GM18507 (cell line): ENCODE data around the gene STAT5B.
"Not testable (repeated sequence)": the region's sequence is repeated elsewhere in the genome, so short reads cannot be mapped to it uniquely, and the experiment has no call there.

Experiments
- DNase-seq: peaks from one replicate; pipeline ENCODE4 v3.0.0; 2011; ENCODE audit warnings: low read depth; ENCODE audit not compliant: insufficient read length; ENCODE audit errors: extremely low spot score
- FAIRE-seq: peaks from 2 replicates; lab custom pipeline; 2011; peaks lifted over from hg19 to GRCh38; lab: Jason Lieb, UNC

The STAT5B gene

DNA sequence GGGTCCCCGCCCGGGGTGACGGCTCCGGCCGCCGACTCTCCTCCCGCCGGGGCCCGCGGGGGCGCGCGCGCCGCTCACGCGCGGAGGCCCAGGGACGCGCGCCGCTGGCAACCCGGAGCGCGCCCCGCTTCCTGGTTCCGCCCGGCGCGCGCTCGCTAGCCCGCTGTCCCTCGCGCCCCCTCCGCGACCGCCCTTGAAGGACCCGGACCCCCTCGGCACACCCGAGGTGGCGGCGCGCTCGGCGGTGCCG is at the start of gene STAT5B:
TSS of gene STAT5B (minus strand) at position 33 of the 250 bp plus-strand sequence. CDS start 44,264 bp downstream, outside the sequence.
- FAIRE-seq, result peak; percentile 48
- DNase-seq, result peak; percentile 80

DNA sequence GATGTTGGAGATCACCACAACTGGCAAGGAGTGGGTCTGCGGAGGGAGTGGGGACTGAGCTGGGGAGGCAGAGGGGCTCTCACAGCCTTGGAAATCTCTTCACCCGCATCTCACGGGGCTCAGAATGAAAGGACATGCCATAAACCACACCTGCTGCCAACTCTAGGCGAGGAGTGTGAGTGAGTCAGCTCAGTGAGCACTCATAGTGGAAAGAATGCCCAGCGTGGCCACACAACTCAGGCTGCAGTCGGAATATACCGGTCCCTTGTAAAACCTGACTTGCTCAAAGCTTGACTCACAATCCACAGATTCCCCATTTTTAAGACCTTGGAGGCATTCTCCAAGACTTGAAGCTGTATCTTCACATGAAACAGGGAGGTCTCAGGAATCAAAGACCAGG is 48.8 kb upstream of the STAT5B start:
- FAIRE-seq (no peak), DNase-seq (no peak)

DNA sequence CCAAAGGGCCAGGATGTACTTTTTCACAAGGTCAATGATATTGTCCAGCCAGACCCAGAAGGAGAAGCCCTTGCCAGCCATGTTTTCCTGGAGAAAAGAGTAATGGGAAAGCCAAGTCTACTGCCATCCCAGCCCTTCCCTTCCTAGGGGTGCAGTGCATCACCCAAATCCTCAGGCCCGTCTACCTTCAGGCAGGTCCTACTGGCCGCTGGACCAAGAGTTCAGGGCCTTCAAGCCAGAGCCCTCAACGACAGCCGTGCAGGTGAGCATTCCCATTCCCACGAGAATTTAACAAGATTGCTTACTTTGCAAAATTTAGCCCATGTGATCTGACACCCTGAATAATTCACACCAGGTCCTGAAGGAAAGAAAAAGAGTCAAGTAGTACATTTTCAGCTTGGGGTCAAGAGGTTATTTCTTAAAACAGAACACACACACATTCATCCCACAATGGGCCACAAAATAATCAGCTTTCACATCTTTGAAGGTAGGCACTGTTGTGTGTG is 47.1 kb upstream of the STAT5B start:
- FAIRE-seq (no peak), DNase-seq (no peak)

DNA sequence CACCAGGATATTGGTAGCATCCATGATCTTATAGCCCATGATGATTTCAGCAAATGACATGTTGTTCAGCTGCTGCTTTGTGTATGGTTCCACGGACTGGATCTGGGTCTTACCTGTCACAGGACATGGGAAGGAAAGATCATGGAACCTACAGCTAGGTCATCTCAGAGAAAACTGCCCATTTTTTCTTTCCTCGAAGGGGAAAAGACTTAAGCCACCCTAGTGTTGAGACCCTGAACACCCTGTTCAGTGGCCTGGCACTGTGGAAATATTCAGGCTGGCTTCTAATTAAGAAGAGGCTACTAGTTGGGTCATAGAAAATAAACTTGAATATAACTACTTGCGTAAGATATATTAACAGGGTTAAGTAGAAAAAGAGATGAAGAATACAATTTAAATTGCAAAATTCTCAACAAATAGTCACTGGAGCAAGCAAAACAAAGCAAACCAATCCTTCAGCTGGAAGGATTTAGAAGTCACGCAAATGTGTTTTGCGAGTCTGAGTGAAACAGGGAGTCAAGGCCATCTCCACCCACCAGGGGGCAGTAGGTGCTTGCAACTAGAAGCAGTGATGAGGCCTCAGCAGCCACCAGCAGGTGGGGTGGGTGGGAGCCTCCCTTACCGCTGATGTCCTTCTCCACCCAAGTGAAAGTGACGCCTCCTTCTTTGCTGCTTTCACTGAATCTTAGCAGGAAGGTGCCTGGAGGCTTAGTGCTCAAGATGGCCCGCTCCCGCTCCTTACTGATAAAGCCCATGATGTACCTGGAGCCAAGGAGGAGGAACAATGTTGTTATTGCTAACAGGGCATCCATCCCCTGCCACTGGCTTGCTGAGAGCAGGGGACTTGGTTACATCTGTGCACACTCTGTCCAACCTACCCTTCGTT is 46.4 kb upstream of the STAT5B start:
- FAIRE-seq, result peak; percentile 91
- DNase-seq, result peak; percentile 85

DNA sequence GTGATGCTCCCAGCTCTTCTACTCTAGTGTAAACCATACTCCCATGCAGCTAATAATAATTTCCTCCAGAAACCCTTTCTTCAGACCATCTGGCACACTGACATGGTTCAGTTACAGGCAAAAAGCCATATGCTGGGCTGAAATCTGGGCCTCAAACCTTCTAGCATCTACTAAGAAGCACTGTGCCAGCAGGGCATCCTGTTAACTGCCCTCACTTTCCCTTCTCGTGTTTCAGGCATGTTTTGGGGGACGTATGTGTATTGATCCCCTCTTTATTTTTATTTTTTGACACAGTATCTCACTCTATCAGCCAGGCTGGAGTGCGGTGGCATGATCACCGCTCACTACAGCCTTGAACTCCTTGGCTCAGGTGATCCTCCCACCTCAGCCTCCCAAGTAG is 45.4 kb upstream of the STAT5B start:
- DNase-seq, result no peak
- FAIRE-seq, result no peak

DNA sequence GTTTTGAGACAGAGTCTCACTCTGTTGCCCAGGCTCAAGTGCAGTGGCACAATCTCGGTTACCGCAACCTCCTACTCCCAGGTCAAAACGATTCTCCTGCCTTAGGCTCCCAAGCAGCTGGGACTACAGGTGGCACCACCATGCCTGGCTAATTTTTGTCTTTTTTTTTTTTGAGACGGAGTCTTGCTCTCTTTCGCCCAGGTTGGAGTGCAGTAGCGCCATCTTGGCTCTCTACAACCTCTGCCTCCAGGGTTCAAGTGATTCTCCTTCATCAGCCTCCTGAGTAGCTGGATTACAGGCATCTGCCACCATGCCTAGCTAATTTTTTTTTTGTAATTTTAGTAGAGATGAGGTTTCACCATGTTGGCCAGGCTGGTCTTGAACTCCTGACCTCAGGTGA is 41.8 kb upstream of the STAT5B start:
- FAIRE-seq, DNase-seq: not testable (repeated sequence)

DNA sequence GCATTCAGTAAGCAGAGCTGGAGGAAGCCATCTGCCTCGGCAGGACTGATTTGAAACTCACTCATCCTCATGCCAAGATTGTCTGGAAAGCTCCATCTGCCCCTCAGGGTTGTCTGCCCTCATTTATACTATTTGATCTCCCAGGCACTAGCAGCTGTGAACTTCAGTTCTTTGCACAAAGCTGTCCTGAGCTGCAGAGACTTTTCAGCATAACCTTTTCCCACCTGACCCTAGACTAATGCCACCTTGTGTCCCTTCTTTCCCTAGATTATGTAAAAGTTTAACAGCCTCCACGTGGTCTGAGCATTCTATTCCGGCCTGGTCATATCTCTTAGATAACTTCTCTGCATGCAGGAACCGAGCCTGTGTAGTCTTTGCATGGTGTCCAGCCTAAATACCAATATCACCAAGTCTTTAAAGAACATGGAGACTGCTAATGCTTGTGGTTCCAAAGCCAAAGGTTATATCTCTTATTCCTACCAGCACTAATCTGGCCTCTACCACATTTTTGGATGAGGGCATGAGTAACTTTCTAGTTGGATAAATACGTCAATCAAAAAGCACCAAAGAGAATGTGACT is 41.2 kb upstream of the STAT5B start:
- FAIRE-seq (no peak), DNase-seq (no peak)

DNA sequence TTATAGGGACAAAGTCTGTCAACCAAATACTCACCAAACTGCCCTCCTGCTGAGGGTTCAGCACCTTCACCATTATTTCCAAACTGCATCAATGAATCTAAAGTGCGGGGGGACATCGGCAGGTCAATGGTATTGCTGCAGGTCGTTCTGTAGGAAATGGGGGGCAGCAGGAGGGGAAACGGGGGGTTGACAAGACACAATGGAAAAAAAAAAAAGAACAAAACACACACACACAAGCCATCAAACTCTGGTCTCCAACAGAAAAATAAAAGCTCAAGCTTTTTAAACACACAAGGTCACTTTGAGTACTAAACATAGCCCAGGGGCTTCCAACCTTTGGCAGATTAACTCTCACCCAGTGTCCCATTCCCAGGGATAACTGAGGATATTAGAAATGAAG is 40.6 kb upstream of the STAT5B start:
- no peak for DNase-seq
- no peak for FAIRE-seq

DNA sequence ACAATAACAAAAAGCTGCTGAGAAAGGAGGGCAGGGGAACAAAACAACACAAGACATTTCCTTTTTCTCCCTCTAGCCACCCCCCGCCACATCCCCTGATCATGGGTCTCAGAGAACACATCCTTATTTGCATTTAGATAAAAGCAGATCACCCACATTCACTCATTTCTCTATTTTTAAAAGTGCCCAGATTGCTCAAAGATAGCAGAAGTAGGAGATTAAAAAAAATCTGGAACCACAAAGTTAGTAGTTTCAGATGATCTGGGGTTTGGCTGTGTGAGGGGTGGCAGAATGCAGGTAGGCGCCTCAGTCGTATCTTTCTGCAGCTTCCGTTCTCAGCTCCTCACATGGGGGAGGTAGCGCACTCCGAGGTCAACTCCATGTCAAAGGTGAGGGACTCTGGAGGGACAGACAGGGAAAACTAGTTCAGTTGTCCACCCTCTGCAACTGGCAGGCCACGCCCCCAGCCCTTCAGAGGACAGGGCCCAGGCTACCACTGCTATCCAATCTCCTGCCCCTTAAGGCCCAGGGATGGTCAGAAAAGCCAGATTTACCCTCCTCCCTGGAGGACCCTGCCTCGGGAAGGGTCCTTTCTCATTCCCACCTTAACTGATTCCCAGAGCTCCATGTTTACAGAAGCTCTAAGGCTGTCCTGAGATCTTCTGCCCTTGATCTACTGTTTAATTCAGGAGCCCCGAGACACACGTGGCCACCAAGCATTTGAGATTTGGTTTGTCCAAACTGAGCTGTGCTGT is 39.4 kb upstream of the STAT5B start:
- no peak for FAIRE-seq
- no peak for DNase-seq

DNA sequence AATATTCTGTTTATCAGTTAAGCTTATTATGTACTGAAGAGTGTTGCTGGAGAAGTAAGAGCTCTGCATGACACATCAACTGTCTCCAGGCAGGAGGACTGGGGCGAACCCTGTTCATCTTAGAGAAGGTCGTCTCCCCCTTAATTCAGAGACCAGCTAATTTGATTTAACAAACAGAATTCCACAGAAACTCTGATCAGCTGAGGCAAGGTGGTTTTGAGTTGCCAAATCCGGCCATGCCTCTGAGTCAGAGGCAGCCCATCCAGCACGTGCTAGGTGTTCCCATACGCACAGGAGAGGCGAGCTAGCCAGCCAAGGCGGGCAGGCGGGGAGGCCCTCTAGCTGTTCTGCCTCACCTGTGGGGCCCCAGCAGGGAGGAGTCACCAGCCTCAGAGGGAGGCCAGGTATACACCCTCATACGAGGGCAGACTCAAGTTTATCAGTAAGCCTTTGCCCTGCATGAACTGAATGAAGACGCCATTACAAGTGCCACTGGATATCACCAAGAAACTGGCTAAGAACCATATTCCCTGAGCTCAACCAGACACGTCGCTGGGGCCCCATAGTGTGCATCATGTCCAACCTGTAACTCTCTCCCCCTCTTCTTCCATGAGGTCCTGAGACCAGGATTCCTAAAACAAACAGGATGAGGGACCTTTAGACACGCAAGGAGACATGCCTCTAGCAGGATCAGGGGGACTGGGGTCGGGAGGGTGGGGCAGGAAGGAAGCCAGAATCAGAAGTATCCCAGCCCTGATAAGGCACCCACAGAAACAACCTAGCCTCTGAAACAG is 37.8 kb upstream of the STAT5B start:
- FAIRE-seq (no peak), DNase-seq (no peak)

DNA sequence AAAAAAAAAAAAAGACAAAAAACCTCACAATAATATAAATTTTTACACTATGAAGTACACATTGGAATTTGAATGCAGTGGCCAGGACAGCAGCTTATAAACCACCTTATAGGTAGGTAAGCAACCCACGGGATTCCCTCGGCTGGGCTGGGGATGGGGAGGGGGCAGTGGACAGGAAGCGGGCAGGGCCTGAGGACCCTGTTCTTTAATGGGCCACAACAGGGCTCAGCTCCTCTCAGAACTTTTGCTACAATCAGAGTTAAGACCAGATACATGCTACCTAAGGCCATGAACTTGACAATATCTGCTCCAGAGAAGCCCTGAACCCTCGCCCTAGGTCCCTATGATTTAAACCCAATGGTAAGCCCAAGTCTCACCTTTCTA is 37.2 kb upstream of the STAT5B start:
- DNase-seq, result no peak
- no peak for FAIRE-seq

DNA sequence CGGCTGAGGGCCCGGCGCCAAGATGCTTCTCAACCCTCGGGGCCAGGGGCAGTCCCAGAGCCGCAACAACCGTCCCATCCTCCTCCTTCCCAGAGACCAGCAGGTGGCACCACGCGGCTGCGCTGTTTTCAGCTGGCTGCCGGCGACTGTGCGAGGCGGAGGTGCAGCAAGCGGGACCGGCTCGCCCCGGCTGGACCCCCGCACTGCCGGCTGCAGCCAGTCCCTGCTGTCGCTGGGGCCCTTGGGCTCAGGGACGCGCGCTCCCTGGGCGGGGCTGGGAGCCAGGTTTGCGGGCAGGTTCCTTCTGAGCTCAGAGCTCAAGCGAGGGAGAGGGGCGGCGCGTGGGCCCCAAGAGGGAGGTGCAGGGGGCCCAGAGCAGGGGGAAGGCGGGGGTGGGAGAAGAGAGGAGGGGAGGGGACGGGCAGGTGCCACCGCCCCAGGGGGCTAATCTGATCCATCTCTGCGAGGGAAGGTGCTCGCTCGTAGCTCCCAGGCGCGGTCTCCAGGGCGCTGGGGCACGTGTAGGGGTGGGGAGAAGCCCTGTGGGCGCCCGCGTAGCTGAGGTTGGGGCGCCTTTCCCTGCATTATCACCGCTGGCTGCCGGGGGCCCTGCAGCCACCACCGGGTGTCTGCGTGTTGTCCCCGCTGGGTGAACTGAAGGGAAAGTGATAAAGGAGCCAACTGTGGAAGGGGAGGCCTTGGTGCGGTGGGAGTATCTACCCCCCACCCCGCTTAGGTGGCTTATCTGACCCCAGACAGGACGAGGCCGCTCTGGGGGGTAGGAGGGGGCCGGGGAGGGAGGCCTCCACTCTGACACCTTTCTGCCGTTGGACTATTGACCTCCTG is 36.3 kb upstream of the STAT5B start:
- no peak for DNase-seq
- peak; percentile 77 for FAIRE-seq

DNA sequence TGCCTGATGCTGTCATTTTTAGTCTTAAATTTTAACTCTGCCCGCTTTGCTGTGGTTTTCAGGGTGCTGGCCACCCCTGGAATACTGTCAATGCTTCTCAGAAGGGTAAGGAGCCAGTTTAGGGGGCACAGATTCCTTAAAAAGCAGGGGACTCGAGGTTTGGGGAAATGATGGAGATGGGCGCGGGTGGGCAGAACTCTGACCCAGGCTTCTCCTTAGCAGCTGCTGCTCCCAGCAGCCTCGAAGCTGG is 35.8 kb upstream of the STAT5B start:
- DNase-seq, result no peak
- no peak for FAIRE-seq

DNA sequence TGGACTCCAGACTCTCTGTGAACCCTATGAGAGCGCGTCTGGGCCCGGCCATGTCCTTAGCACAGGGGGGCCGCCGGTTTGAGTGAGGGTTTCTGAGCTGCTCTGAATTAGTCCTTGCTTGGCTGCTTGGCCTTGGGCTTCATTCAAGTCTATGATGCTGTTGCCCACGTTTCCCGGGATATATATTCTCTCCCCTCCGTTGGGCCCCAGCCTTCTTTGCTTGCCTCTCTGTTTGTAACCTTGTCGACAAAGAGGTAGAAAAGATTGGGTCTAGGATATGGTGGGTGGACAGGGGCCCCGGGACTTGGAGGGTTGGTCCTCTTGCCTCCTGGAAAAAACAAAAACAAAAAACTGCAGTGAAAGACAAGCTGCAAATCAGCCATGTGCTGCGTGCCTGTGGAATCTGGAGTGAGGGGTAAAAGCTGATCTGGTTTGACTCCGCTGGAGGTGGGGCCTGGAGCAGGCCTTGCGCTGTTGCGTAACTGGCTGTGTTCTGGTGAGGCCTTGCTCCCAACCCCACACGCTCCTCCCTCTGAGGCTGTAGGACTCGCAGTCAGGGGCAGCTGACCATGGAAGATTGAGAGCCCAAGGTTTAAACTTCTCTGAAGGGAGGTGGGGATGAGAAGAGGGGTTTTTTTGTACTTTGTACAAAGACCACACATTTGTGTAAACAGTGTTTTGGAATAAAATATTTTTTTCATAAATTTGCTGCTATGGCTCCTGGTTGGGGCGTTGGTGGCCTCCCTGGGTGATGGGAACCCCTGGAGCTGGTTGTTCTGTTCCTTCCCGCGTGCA is 35.2 kb upstream of the STAT5B start:
- DNase-seq, result no peak
- no peak for FAIRE-seq

DNA sequence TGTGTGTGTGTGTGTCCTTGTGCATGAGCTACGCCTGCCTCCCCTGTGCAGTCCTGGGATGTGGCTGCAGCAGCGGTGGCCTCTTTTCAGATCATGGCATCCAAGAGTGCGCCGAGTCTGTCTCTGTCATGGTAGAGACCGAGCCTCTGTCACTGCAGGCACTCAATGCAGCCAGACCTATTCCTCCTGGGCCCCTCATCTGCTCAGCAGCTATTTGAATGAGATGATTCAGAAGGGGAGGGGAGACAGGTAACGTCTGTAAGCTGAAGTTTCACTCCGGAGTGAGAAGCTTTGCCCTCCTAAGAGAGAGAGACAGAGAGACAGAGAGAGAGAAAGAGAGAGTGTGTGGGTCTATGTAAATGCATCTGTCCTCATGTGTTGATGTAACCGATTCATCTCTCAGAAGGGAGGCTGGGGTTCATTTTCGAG is 34.6 kb upstream of the STAT5B start:
- no peak for DNase-seq
- no peak for FAIRE-seq

DNA sequence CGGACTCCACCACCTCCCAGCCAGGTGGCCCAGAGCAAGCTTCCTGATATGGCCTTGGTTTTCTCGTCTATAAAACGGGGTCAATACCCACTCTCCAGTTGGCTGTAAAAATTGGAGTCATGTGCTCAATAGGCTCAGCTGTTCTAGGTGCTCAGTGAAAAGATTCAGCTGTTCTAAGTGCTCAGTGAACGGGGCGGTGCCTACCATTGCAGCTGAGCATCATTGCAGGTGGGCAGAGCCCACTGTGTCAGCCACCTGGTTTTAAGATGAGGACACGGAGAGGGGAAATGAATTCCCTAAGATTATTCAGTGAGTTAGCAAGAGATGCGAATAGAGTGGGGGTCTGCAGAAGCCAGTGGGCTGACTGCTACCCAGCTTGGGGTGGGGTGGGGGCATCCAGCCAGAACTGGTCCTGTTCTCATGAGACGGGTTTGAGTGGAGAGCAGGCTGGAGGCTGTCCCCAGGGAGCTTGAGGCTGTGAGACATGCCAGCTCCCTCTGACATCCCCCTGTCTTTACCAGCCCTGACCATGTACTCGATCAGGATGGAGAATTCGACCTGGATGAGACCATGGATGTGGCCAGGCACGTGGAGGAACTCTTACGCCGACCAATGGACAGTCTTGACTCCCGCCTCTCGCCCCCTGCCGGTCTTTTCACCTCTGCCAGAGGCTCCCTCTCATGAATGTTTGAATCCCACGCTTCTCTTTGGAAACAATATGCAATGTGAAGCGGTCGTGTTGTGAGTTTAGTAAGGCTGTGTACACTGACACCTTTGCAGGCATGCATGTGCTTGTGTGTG is 34.0 kb upstream of the STAT5B start:
- no peak for FAIRE-seq
- no peak for DNase-seq

DNA sequence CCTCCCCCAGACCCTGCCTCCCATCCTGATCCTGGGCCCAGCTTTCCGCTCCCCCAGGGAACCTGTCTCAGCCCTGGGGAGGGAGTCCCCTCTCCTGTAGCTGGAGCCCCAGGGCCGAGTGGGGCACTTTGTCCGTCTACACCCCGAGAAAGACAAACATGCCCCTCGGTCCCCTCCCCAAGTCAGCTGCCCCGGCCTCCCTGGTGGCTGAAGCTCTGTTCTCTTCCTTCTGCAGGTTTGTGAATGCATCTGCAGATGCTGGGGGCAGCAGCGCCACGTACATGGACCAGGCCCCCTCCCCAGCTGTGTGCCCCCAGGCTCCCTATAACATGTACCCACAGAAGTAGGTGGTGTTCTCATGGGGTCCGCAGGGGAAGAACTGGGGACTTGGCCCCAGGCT is 33.0 kb upstream of the STAT5B start:
- FAIRE-seq, result no peak
- no peak for DNase-seq

DNA sequence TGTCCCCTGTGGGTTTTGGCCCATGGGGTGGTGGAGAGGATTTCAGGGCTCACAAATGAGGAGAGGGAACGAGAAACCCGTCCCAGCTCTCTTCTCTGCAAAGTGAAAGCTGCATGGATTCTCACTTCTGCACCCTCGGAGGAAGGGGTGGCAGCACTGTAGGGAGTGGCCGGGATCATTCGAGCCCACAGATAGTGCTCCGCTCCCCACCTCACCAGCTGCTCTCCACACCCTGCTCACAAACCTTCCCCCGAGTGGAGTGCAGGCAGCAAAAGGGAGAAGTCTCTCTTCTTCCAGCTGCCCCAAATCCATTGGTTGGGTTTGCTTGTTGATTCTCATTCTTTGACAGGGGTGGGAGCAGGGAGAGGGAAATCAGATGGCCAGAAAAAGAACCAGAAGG is 32.3 kb upstream of the STAT5B start:
- DNase-seq, result no peak
- FAIRE-seq, result no peak
